H9 (cell line): ENCODE data around the gene B4GALNT4. TPM values are rescaled to one million over a fixed set of nuclear protein-coding genes. Genes with fewer than 3 reads are reported as not detected.
A peak's percentile ranks its signal among the peaks of the same experiment; 100 is the strongest.

Source experiments
- DNase-seq: peaks from one replicate; pipeline ENCODE4 v3.0.0-alpha.2; 2017
- H2AFZ ChIP-seq: one replicate; pipeline ENCODE4 v1.6.1; 2013; ENCODE audit warnings: mild to moderate bottlenecking, low read length, control low read depth, moderate library complexity
- H2AK5ac ChIP-seq: 2 replicates; pipeline ENCODE4 v1.6.1; 2013; ENCODE audit warnings: low read length, control low read depth, mixed read lengths; ENCODE audit not compliant: insufficient read length
- H2BK120ac ChIP-seq: one replicate; pipeline ENCODE4 v1.6.1; 2013; ENCODE audit warnings: low read depth, mild to moderate bottlenecking, low read length, control low read depth, inconsistent platforms; ENCODE audit not compliant: poor library complexity, severe bottlenecking
- H2BK12ac ChIP-seq: 2 replicates; pipeline ENCODE4 v1.6.1; 2013; ENCODE audit warnings: low read length, control low read depth, mixed read lengths, low read depth; ENCODE audit not compliant: insufficient read length
- H2BK15ac ChIP-seq: 2 replicates; pipeline ENCODE4 v1.6.1; 2013; ENCODE audit warnings: low read depth, low read length, control low read depth
- H2BK20ac ChIP-seq: one replicate; pipeline ENCODE4 v1.6.1; 2013; ENCODE audit warnings: low read depth, mild to moderate bottlenecking, low read length, control low read depth, inconsistent platforms; ENCODE audit not compliant: poor library complexity, severe bottlenecking
- H2BK5ac ChIP-seq: 2 replicates; pipeline ENCODE4 v1.6.1; 2013; ENCODE audit warnings: low read length, control low read depth, mixed read lengths; ENCODE audit not compliant: insufficient read length
- H3K14ac ChIP-seq: 2 replicates; pipeline ENCODE4 v1.6.1; 2013; ENCODE audit warnings: low read length, control low read depth; ENCODE audit not compliant: insufficient read depth
- H3K18ac ChIP-seq: 2 replicates; pipeline ENCODE4 v1.6.1; 2013; ENCODE audit warnings: low read depth, mild to moderate bottlenecking, mixed read lengths, low read length, control low read depth; ENCODE audit not compliant: insufficient read length
- H3K23ac ChIP-seq: 2 replicates; pipeline ENCODE4 v1.6.1; 2013; ENCODE audit warnings: low read length, control low read depth, mixed read lengths, low read depth; ENCODE audit not compliant: insufficient read length
- H3K23me2 ChIP-seq: 2 replicates; pipeline ENCODE4 v1.6.1; 2013; ENCODE audit warnings: low read depth, mild to moderate bottlenecking, mixed read lengths, low read length, control low read depth; ENCODE audit not compliant: insufficient read length, poor library complexity, severe bottlenecking
- H3K27ac ChIP-seq: 2 replicates; pipeline ENCODE4 v1.5.1; 2013; ENCODE audit warnings: low read length, control low read depth, mixed read lengths, low read depth; ENCODE audit not compliant: insufficient read length
- H3K27me3 ChIP-seq: 2 replicates; pipeline ENCODE4 v1.6.1; 2013; ENCODE audit warnings: low read length, control low read depth, inconsistent platforms; ENCODE audit not compliant: insufficient read depth
- H3K4ac ChIP-seq: 2 replicates; pipeline ENCODE4 v1.6.1; 2013; ENCODE audit warnings: low read depth, mild to moderate bottlenecking, control low read depth, inconsistent platforms, low read length, moderate library complexity
- H3K4me1 ChIP-seq: 2 replicates; pipeline ENCODE4 v1.6.1; 2013; ENCODE audit warnings: low read length, control low read depth, inconsistent platforms; ENCODE audit not compliant: insufficient read depth
- H3K4me2 ChIP-seq: 2 replicates; pipeline ENCODE4 v1.6.1; 2013; ENCODE audit warnings: low read length, control low read depth, mixed read lengths; ENCODE audit not compliant: insufficient read length, insufficient read depth
- H3K56ac ChIP-seq: 2 replicates; pipeline ENCODE4 v1.6.1; 2013; ENCODE audit warnings: low read depth, mild to moderate bottlenecking, mixed read lengths, low read length, control low read depth; ENCODE audit not compliant: insufficient read length
- H3K79me1 ChIP-seq: 2 replicates; pipeline ENCODE4 v1.6.1; 2013; ENCODE audit warnings: low read depth, mild to moderate bottlenecking, moderate library complexity, low read length, control low read depth, inconsistent platforms; ENCODE audit not compliant: insufficient read depth, poor library complexity, severe bottlenecking
- H3K79me2 ChIP-seq: 2 replicates; pipeline ENCODE4 v1.6.1; 2013; ENCODE audit warnings: low read length, control low read depth, inconsistent platforms; ENCODE audit not compliant: insufficient read depth
- H3K9ac ChIP-seq: 2 replicates; pipeline ENCODE4 v1.6.1; 2013; ENCODE audit warnings: low read length, control low read depth, mixed read lengths; ENCODE audit not compliant: insufficient read length; ENCODE audit errors: extremely low read depth
- H3K9me3 ChIP-seq: one replicate; pipeline ENCODE4 v1.6.1; 2013; ENCODE audit warnings: low read depth, low read length, inconsistent platforms; ENCODE audit not compliant: control insufficient read depth
- H3T11ph ChIP-seq: one replicate; pipeline ENCODE4 v1.6.1; 2013; ENCODE audit warnings: mild to moderate bottlenecking, low read length, control low read depth, inconsistent platforms
- H4K20me1 ChIP-seq: one replicate; pipeline ENCODE4 v1.6.1; 2013; ENCODE audit not compliant: control insufficient read depth, insufficient read length, insufficient read depth
- H4K5ac ChIP-seq: 2 replicates; pipeline ENCODE4 v1.6.1; 2013; ENCODE audit warnings: low read depth, mild to moderate bottlenecking, mixed read lengths, low read length, control low read depth; ENCODE audit not compliant: insufficient read length
- H4K8ac ChIP-seq: replicated peaks from 2 replicates; pipeline ENCODE4 v1.6.1; 2013; ENCODE audit warnings: low read length, control low read depth, mixed read lengths, low read depth; ENCODE audit not compliant: insufficient read length
- H4K91ac ChIP-seq: 2 replicates; pipeline ENCODE4 v1.6.1; 2013; ENCODE audit warnings: low read depth, mild to moderate bottlenecking, moderate library complexity, mixed read lengths, low read length, control low read depth; ENCODE audit not compliant: insufficient read length
- H3K27ac Mint-ChIP-seq, 3 experiments: 2 replicates in 2 of 3; 3 replicates in 1 of 3; pipeline ENCODE4 v1.8.0; 2020 to 2021; ENCODE audit warnings: mixed read lengths in 3 of 3, mild to moderate bottlenecking in 1 of 3, moderate library complexity in 1 of 3
- H3K27me3 Mint-ChIP-seq: 2 replicates; pipeline ENCODE4 v1.8.0; 2021; ENCODE audit warnings: low read depth, mild to moderate bottlenecking, moderate library complexity, mixed read lengths
- H3K36me3 Mint-ChIP-seq, 3 experiments: 2 replicates in 2 of 3; 3 replicates in 1 of 3; pipeline ENCODE4 v1.8.0; 2020 to 2021; ENCODE audit warnings: low read depth in 3 of 3, mixed read lengths in 3 of 3; ENCODE audit not compliant: insufficient read depth in 1 of 3
- H3K4me1 Mint-ChIP-seq, 2 experiments: 2 replicates each; pipeline ENCODE4 v1.8.0; 2020; ENCODE audit warnings: mixed read lengths in 2 of 2
- H3K4me3 Mint-ChIP-seq, 2 experiments: 2 replicates in 1 of 2; 3 replicates in 1 of 2; pipeline ENCODE4 v1.8.0; 2020 to 2021; ENCODE audit warnings: mild to moderate bottlenecking in 2 of 2, mixed read lengths in 2 of 2, moderate library complexity in 1 of 2
- H3K9me3 Mint-ChIP-seq, 2 experiments: 2 replicates in 1 of 2; 3 replicates in 1 of 2; pipeline ENCODE4 v1.8.0; 2020; ENCODE audit warnings: mild to moderate bottlenecking in 2 of 2, mixed read lengths in 2 of 2, moderate library complexity in 1 of 2
- WGBS: extraction: QIAGEN DNeasy Blood & Tissue Kit; methylation state at CpG from one replicate; pipeline ENCODE4 v1.1.7; 2013; ENCODE audit warnings: missing lambda C conversion rate, low lambda C conversion rate, mixed read lengths; ENCODE audit not compliant: insufficient read length; ENCODE audit errors: extremely low coverage; 5-methylcytosine and 5-hydroxymethylcytosine counted together
- total RNA-seq: library from RNA; stranded (reverse); gene quantifications from 2 replicates; pipeline ENCODE4 v1.2.1, GENCODE V29; 2021
- TF ChIP-seq, protein P1 (sequence below): fragments of 200-600 bp; sonication (generic); conservative IDR thresholded peaks from 3 replicates; pipeline ENCODE4 v1.8.0; 2021; ENCODE audit warnings: antibody characterized with exemption, mild to moderate bottlenecking

B4GALNT4 gene
- total RNA-seq, 1 experiment from 2014 or later, result 105 TPM

DNA sequence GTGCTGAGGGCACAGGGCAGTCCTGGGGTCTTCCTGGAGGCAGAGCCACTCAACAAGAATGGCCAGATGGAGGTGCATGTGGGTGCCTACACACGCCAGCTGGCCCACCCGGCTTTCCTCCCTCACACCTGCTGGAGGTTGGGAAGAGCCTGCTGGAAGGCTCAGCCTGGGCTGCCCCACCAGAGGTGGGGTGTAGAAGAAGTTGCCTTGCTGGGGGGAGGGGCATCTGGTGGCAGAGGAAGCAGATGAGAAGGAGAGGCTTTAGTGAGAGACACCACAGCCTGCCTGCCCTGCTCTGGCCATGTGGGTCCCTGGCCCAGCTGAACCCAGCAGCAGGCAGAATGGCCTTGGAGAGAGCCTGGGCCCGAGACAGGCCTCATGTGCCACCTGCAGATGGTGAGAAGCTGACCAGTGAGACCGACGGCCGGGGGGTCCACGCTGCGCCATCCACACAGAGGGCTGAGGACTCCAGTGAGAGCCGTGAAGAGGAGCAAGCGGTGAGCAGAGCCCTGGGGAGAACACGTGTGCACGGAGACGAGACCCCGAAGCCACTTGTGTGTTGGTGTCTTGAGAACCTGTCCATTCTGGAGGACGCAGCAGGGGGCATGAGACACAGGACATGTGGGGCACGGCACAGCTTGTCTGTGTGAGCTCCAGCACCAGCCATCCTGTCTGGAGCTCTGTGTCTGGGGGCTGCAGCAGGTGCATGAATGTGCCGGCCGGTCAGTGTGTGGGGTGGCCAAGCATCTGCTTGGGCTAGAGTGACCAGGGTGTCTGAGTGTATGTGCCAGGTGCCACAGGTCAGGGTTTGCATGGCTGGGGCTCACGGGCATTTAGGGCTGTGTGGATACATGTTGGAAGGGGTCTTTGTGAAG lies 2.7 kb downstream of the B4GALNT4 start:
- Histone ChIP-seq H2AK5ac (no peak overlapping the region), H4K5ac (no peak overlapping the region), H2BK120ac (no peak overlapping the region), H4K20me1 (no peaks in the 10 kb centered on the region), H2BK12ac (no peak overlapping the region), H2BK5ac (no peak overlapping the region), H3K79me1 (peaks cover 9% of the 10 kb centered on the region), H3K9ac (no peak overlapping the region), H3T11ph (no peak overlapping the region), H3K14ac (no peak overlapping the region), H3K79me2 (no peaks in the 10 kb centered on the region), H3K4me2 (no peak overlapping the region), H2AFZ (no peak overlapping the region), H3K4me1 (no peaks in the 10 kb centered on the region), H3K23ac (no peak overlapping the region), H3K4ac (no peak overlapping the region), H3K23me2 (no peaks in the 10 kb centered on the region), H3K18ac (no peak overlapping the region), H2BK20ac (no peak overlapping the region), H4K8ac (no peak overlapping the region), H2BK15ac (no peak overlapping the region), H3K56ac (no peak overlapping the region), H3K27ac (no peak overlapping the region), H4K91ac (no peak overlapping the region), H3K27me3 (no peaks in the 10 kb centered on the region), H3K9me3 (no peaks in the 10 kb centered on the region)
- WGBS, result no CpG with 5 or more reads among the region's 19 CpGs
- Mint-ChIP-seq H3K4me3 (no peak overlapping the region; a peak in 1 of 5 replicates), H3K4me1 (peaks cover 17 to 25% of the 10 kb centered on the region in 2 experiments), H3K36me3 (peaks cover 32 to 40% (median 32%) of the 10 kb centered on the region in 3 experiments), H3K27me3 (peaks cover 6% of the 10 kb centered on the region; the same call in 1 of the 2 replicates), H3K9me3 (peaks cover 0 to 4% of the 10 kb centered on the region in 2 experiments; a peak in 2 of 5 replicates), H3K27ac (peak overlapping the region in 1 of 3 experiments; percentile 85; a peak in 4 of 7 replicates)
- no peak for DNase-seq
- TF ChIP-seq, protein P1, sequence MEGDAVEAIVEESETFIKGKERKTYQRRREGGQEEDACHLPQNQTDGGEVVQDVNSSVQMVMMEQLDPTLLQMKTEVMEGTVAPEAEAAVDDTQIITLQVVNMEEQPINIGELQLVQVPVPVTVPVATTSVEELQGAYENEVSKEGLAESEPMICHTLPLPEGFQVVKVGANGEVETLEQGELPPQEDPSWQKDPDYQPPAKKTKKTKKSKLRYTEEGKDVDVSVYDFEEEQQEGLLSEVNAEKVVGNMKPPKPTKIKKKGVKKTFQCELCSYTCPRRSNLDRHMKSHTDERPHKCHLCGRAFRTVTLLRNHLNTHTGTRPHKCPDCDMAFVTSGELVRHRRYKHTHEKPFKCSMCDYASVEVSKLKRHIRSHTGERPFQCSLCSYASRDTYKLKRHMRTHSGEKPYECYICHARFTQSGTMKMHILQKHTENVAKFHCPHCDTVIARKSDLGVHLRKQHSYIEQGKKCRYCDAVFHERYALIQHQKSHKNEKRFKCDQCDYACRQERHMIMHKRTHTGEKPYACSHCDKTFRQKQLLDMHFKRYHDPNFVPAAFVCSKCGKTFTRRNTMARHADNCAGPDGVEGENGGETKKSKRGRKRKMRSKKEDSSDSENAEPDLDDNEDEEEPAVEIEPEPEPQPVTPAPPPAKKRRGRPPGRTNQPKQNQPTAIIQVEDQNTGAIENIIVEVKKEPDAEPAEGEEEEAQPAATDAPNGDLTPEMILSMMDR, result no peak
